KOPT-K1 (cell line): Measurements from ENCODE around the gene FKBP14.

Source experiments
- H3K27ac ChIP-seq: fragments of 200-600 bp; sonication (generic); 2 replicates; pipeline ENCODE4 v1.5.1; 2016; ENCODE audit warnings: antibody characterized with exemption, mild to moderate bottlenecking, low read depth, low read length; ENCODE audit not compliant: poor library complexity, severe bottlenecking
- H3K36me3 ChIP-seq: fragments of 200-600 bp; sonication (generic); 2 replicates; pipeline ENCODE4 v1.5.1; 2017; ENCODE audit warnings: antibody characterized with exemption, mild to moderate bottlenecking, low read length, moderate library complexity; ENCODE audit not compliant: insufficient read depth
- H3K9me3 ChIP-seq: fragments of 200-600 bp; sonication (generic); 2 replicates; pipeline ENCODE4 v1.5.1; 2017; ENCODE audit warnings: antibody characterized with exemption, low read length, mild to moderate bottlenecking; ENCODE audit not compliant: insufficient read depth, poor library complexity, severe bottlenecking

Gene FKBP14

DNA sequence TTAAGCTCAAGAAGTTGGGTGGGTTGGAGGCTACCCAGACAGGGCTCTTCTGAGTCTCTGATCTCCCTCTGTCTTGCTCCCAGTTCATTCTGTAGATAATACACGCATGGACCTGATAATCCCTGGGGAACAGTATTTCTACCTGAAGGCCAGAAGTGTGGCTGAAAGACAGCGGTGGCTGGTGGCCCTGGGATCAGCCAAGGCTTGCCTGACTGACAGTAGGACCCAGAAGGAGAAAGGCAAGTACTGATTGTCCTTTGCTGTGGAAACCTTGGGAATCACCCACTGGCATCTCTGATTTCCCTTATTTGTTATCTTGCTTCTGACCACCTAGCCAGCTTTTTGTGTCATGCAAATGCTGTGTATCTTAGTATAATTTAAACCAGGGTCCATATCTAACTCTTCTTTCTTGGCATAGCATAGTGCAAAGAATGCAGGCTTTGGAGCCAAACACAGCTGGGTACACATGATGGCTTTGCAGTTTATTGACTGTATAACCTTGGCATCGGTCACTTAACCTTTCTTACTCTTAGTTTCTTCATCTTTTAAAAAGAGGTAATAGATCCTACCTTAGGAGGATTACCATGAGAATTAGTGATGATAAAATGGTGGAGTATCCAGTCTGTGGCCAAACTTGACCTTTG is 19.7 kb upstream of the FKBP14 start:
- H3K9me3 ChIP-seq: peaks cover 8% of the 10 kb centered on the region
- H3K27ac ChIP-seq: no peak overlapping the region
- peaks cover 33% of the 10 kb centered on the region for H3K36me3 ChIP-seq

DNA sequence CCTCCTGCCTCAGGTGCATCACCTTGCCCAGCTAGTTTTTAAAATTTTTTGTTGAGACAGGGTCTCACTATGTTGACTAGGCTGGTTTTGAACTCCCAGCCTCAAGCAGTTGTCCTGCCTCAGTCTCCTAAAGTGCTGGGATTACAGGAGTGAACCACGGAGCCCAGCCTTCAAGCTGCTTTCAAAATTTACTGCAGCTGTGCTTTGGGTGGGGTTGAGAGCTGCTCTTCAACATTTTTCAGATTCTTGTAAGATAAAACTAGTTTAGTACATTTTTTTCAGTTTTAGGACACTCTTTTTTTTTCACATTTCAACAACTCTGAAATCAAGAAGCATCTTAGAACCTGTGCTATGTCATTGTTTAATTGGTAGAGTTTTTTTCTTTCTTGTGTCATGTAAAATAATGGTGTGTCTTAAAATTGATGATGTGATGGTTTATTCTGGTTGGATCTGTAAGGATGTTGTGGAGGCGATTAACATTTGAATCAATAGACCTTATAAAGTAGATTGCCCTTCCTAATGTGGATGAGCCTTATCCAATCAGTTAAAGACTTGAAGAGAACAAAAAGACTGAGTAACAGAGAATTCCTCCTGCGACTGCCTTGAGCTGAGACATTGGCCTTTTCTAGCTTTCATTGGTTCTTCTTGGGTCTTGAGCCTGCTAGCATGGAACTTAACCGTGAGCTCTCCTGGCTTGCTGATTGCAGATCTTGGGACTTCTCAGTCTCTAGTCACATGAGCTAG is 15.2 kb upstream of the FKBP14 start:
- Histone ChIP-seq H3K27ac (no peak overlapping the region), H3K36me3 (peaks cover 10% of the 10 kb centered on the region; the same call in 1 of the 2 replicates), H3K9me3 (peaks cover 8% of the 10 kb centered on the region)

DNA sequence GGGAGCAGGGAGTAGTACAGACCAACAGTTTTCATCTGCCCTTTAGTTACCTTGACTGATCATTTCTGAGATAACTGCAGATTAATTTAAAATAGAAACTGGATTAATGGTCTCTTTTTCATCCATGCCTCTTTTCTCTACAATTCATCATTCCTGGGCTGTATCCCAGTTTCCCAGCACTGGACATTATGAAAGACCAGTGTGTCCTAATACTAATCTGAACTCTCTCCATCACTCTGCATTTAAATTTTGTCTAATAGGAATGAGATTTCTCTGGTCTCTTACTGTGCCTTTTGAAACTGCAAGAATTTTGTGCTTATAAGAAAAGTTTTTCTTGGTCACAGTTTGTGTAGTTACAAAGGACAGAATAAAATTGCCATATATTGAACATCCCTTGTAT is 14.4 kb upstream of the FKBP14 start:
- H3K36me3 ChIP-seq: peaks cover 3% of the 10 kb centered on the region; the same call in 1 of the 2 replicates
- H3K9me3 ChIP-seq: peaks cover 8% of the 10 kb centered on the region
- no peak overlapping the region for H3K27ac ChIP-seq

DNA sequence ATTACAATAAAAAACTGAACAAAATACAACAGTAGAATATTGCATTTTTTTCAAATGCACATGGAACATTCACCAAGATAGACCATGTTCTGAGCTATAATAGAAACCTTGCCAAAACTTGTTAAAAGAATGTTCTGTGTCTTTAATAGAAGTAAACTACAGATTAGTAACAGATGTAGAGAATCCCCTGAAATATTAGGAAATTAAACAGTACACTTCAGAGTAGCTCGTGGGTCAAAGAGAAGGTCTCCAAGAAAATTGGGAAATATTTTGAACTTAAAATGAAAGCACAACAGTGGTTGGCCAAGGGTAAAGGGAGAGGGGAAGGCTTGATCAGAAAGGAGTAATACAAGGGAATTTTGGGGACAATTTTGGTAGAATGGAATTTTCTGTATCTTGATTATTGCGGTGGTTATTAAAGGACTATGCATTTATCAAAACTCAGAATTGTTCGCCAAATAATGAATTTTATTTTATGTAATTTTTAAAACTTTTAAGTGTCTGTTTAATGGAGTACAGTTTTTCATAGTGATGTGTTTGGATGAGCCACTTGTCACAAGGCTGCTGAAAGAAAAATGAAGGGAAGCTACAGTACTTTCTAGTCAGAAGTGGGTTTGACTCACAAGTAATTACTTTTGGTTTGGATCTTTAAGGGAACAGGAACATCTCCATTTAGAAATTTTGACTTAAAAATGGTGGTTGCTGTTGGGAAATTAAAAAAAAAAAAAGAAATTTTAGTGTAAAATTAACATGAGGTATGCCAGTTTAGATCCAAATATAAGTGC is 11.9 kb upstream of the FKBP14 start:
- Histone ChIP-seq H3K27ac (no peak overlapping the region), H3K36me3 (no peaks in the 10 kb centered on the region), H3K9me3 (peaks cover 8% of the 10 kb centered on the region)

DNA sequence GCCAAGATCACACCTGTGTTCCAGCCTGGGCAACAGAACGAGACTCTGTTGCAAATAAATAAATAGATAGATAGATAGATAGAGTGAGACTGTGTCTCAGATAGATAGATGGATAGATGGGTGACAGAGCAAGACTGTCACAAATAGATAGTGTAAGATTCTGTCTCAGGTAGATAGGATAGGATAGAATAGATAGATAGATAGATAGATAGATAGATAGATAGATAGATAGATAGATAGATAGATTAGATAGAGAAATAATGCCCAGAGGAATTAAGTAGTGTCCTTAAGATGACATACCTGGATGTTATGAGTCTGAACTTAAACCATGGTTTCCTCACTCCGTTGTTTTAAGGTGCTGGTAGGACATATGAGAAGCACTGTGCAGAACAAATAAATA is 9.7 kb upstream of the FKBP14 start:
- Histone ChIP-seq H3K9me3 (no peaks in the 10 kb centered on the region), H3K36me3 (no peaks in the 10 kb centered on the region), H3K27ac (no peak overlapping the region)

DNA sequence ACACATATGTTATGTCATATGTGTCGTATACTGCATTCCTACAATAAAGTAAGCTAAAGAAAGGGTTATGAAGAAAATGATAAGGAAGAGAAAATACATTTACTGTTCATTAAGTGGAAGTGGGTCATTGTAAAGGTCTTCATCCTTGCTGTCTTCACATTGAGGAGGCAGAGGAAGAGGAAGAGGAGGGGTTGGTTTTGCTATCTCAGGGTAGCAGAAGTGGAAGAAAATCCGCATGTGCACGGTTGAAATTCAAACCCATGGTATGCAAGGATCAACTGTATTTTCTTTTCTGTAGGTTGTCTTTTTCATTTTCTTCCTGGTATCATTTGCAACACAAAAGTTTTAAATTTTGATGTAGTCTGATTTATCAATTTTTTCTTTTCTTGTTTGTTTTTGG is 8.0 kb upstream of the FKBP14 start:
- no peaks in the 10 kb centered on the region for H3K36me3 ChIP-seq
- H3K27ac ChIP-seq: no peak overlapping the region

DNA sequence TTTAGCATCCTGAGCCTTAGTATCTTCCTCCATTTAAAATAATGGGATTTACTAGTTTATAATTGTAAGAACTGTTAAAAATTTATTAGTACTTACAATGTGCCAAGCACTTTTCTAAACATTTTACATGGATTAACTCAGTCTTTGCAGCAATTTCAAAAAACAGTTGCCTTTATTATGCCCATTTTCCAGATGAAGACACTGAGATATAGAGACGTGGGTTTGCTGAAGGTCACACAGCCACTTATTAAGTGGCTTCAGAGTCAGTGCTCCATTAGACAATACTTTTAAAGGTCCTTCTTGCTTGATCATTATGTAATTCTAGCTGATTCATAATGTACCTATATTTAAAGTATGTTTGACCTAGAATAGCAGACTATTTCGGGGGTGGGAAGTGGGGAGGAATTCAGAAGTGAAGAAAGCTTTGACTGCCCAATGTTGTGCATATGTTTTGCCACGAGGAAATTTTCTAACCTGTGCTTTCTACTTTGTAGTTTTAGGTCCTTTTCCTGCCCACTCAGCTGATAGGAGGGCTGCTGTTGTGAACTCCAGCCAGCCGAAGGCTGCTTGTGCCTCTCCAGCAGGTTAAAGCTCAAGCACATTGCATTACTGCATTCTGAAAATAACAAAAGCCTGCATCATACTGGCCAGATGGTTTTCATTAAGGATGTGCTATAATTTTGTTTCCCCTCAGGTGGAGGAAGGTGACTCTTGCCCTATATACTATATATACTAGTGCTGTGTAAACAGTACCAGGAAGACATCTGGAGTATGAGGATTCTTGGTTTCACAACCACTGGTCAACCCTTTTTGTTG is 6.0 kb upstream of the FKBP14 start:
- Histone ChIP-seq H3K36me3 (no peaks in the 10 kb centered on the region), H3K9me3 (no peaks in the 10 kb centered on the region), H3K27ac (no peak overlapping the region)

More for the DNA sequence above, 8.0 kb upstream of the FKBP14 start:
- H3K9me3 ChIP-seq: no peaks in the 10 kb centered on the region

DNA sequence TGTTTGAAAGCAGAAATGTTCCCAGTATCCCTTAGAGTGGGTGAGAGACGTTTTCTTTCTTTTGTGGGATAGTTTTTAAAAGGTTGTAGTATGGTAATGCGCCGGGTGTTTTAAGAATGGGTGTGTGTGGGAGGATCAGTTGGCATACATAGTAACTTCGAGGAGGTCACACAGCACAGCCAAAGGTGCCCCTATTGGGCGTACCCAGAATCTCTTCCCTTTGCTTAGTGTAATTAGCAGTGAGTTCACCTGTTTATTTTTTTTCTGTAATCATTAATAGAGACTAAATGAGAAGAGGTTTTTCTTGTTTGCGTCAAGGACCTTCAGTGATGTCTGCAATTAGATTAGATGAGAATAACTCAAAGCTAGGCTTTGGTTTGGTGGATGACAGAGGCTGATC is 3.2 kb upstream of the FKBP14 start:
- H3K9me3 ChIP-seq: no peaks in the 10 kb centered on the region
- peak overlapping the region; percentile 63 for H3K27ac ChIP-seq
- H3K36me3 ChIP-seq: no peaks in the 10 kb centered on the region

DNA sequence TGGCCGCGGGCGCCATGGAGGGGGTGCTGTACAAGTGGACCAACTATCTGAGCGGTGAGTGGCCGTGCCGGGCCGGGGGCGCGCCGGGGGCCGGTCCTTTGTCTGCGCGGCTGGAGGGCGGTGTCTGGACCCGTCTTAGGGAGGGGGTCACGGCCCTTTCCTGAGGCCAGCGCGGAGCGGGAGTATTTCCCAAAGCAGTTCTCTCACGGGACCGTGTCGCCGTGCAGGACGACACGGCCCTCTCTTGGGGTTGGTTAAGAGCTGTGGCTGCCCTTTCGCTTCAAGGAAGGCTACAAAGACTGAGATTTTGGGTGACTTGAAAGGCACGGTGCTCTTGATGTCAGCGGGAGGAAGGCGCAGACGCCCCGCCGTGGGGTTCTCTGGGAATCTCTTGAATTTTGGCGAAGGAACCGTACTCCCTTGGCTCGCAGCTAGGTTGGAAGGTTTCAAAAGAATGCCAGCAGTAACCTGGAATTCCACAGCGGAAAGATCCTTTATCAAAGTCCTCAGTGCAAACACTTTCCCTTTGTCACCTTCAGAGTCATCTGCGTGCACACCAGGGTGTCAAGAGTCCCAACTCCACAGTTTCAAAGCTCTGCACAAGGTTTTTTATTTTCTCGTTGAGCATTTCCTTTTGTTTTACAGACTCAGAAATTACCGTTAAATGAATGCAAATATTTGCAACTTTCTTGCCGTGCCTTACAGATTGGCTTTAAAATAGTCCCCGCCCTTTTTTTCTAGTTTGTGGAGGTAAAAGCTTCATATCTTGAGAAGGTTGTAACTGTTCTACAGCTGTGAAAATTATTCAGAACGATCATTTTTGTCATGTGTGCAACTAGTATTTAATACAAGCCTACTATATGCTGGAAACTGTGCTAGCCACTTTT is 2.5 kb upstream of the FKBP14 start:
- H3K36me3 ChIP-seq: no peaks in the 10 kb centered on the region
- peak overlapping the region; percentile 63 for H3K27ac ChIP-seq

DNA sequence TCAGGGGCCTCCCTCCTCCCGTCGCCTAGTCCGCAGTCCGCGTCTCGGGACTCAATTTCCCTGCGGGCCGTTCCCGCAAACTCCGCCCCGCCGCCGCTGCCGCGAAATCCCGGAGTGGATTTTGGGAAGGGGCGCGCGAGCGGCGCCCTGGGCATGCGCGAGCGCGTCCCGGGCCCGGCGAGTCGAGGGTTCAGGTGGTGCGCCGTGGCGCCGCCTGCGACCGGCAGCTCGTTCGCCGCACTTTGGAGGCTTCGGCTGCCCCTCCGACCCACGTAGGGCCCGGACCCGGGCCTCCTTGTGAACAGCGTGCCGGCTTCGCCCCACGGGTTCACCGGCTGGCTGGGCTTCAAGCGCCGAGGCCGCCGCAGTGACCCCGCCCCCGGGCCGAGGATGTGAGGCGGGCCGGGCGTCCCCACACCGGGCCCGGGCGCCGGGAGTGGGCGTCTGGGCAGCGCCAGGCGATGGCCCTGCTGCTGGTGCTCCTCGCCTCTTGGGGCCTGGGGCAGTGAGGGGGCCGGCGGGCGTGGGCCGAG is 1.8 kb upstream of the FKBP14 start, which contains the start of gene PLEKHA8:
PLEKHA8 (plus strand) TSS at position 197 of the 533 bp plus-strand sequence. CDS start 351 bp downstream, outside the sequence.
- Histone ChIP-seq H3K27ac (peak within 1 kb of the TSS; percentile 63), H3K36me3 (no peaks in the 10 kb centered on the region), H3K9me3 (no peaks in the 10 kb centered on the region)

More for the DNA sequence above, 2.5 kb upstream of the FKBP14 start:
- no peaks in the 10 kb centered on the region for H3K9me3 ChIP-seq

DNA sequence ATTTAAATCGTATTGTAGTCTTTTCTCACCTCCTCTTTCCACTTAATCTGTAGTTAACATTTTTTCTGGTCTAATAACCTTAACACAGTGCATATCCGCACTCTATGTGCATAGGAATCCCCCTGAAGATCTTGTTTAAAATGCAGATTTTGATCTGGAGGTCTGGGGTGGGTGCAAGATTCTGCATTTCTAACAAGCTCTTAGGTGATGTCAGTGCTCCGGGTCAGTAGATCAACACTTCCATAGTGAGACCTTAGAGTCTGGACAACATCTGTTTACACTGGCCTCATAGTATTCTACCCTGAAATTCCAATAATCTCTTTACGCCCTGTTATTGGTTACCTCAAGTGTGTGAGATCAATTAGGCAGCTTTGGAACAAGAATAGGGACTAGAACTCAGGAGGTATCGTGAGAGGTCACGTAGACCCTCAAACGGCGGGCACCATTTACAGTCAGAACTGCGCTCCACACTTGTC is 1.3 kb upstream of the FKBP14 start:
- Histone ChIP-seq H3K27ac (peak overlapping the region; percentile 63), H3K36me3 (no peaks in the 10 kb centered on the region), H3K9me3 (no peaks in the 10 kb centered on the region)

DNA sequence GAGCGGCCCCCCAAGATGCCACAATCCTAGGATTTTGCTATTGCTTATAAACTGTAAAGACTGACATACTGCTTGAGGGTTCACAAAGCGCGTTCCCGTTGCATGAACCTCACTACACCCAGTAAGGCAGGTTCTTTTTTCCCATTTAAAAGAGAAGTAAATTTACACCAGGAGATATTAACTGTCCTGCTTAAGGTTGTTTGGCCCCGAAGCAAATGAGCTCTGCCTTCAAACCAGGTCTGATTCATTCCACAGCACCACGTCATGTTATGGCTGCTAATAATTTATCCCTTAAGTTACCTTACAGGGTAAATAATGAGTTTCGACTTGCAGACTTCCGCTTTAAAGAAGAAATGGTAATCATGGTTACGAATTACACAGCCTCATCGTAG is 559 bp upstream of the FKBP14 start:
- Histone ChIP-seq H3K27ac (peak overlapping the region; percentile 63), H3K36me3 (no peaks in the 10 kb centered on the region), H3K9me3 (no peaks in the 10 kb centered on the region)

DNA sequence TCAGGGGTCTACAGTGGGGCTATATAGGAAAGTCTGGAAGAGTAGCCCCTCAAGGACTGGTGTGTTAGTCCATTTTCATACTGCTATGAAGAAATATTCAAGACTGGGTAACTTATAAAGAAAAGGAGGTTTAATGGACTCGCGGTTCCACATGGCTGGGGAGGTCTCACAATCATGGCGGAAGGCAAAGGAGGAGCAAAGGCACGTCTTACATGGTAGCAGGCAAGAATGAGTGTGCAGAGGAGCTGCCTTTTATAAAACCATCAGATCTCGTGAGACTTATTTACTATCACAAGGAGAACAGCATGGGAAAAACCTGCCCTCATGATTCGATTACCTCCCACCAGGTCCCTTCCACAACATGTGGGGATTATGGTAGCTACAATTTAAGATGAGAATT is 3.0 kb downstream of the FKBP14 start:
- no peak overlapping the region for H3K27ac ChIP-seq
- H3K9me3 ChIP-seq: no peaks in the 10 kb centered on the region
- H3K36me3 ChIP-seq: 0 out of 2 replicates have a peak, but pooled peaks cover under 1% of the 10 kb centered on the region
